ENCODE measurements around the gene ADGRG7.

ADGRG7 gene

GRCh38 chr3:100697723-100698285 is 88.4 kb downstream of the ADGRG7 start:
- no peak for TF ChIP-seq CTCF (IDR thresholded peaks at IDR 0.05; ENCODE audit: extremely low read depth, missing control alignments)

GRCh38 chr3:100698736-100699135 is 89.3 kb downstream of the ADGRG7 start:
- TF ChIP-seq CTCF (IDR thresholded peaks at IDR 0.05; ENCODE audit: extremely low read depth, missing control alignments): no peak
- DNase-seq (ENCODE audit: low spot score): no peak

More at GRCh38 chr3:100697723-100698285, 88.4 kb downstream of the ADGRG7 start:
- no peak for DNase-seq (ENCODE audit: low spot score)

- no peak for DNase-seq (ENCODE audit: low spot score)
- no peak for TF ChIP-seq CTCF (IDR thresholded peaks at IDR 0.05; ENCODE audit: extremely low read depth, missing control alignments)
Measured at GRCh38 chr3:100700708-100701107, 91.3 kb downstream of the ADGRG7 start.

GRCh38 chr3:100702082-100702979 is 92.9 kb downstream of the ADGRG7 start:
- no peak for TF ChIP-seq CTCF (IDR thresholded peaks at IDR 0.05; ENCODE audit: extremely low read depth, missing control alignments)
- no peak for DNase-seq (ENCODE audit: low spot score)

GRCh38 chr3:100702980-100703345 is 93.6 kb downstream of the ADGRG7 start:
- no peak for DNase-seq (ENCODE audit: low spot score)
- TF ChIP-seq CTCF (IDR thresholded peaks at IDR 0.05; ENCODE audit: extremely low read depth, missing control alignments): no peak

- TF ChIP-seq CTCF (IDR thresholded peaks at IDR 0.05; ENCODE audit: extremely low read depth, missing control alignments): no peak
- no peak for DNase-seq (ENCODE audit: low spot score)
Measured at GRCh38 chr3:100703865-100704264, 94.5 kb downstream of the ADGRG7 start.

GRCh38 chr3:100706365-100706764 is 97.0 kb downstream of the ADGRG7 start:
- no peak for DNase-seq (ENCODE audit: low spot score)
- TF ChIP-seq CTCF (IDR thresholded peaks at IDR 0.05; ENCODE audit: extremely low read depth, missing control alignments): no peak
